H1 (cell line): ENCODE measurements around the gene SF3B1. TPM values are rescaled to one million over a fixed set of nuclear protein-coding genes. Genes with fewer than 3 reads are reported as not detected.

Experiments used
- CTCF ChIA-PET: fragments of 300-600 bp; sonication (Branson Sonifier 250); formaldehyde crosslinking; loops from one replicate; lab custom pipeline; 2021; ENCODE audit not compliant: partially characterized antibody; lab: Charles Lee
- POLR2A ChIA-PET: fragments of 300-600 bp; sonication (Branson Sonifier 250); formaldehyde crosslinking; loops from one replicate; lab custom pipeline; 2021; ENCODE audit warnings: inconsistent platforms; ENCODE audit not compliant: partially characterized antibody; lab: Charles Lee
- DNase-seq, 2 experiments: peaks; one replicate each; pipeline versions ENCODE4 v3.0.0 to v3.0.0-alpha.2; 2010 to 2022; ENCODE audit warnings: low spot score in 2 of 2, low read depth in 1 of 2, mixed read lengths in 1 of 2
- FAIRE-seq: peaks from 2 replicates; lab custom pipeline; 2011; peaks lifted over from hg19 to GRCh38; lab: Jason Lieb, UNC
- H2AFZ ChIP-seq: 2 replicates; pipeline ENCODE4 v1.8.1; 2012; ENCODE audit warnings: low read length, inconsistent platforms
- H2AK5ac ChIP-seq: 2 replicates; pipeline ENCODE4 v1.6.1; 2013; ENCODE audit warnings: low read depth, low read length
- H2BK120ac ChIP-seq: replicated peaks from 2 replicates; pipeline ENCODE3; 2013; ENCODE audit warnings: low read depth, low read length, inconsistent platforms
- H2BK12ac ChIP-seq: 2 replicates; pipeline ENCODE4 v1.6.1; 2013; ENCODE audit warnings: low read depth, low read length
- H2BK15ac ChIP-seq: 2 replicates; pipeline ENCODE4 v1.6.1; 2013; ENCODE audit warnings: low read length
- H2BK20ac ChIP-seq: 2 replicates; pipeline ENCODE4 v1.6.1; 2013; ENCODE audit warnings: low read length
- H2BK5ac ChIP-seq: 2 replicates; pipeline ENCODE4 v1.6.1; 2013; ENCODE audit warnings: low read depth, low read length
- H3K14ac ChIP-seq: 2 replicates; pipeline ENCODE4 v1.6.1; 2013; ENCODE audit warnings: inconsistent platforms; ENCODE audit not compliant: insufficient read length
- H3K18ac ChIP-seq: 2 replicates; pipeline ENCODE4 v1.6.1; 2013; ENCODE audit warnings: low read length; ENCODE audit errors: extremely low read depth
- H3K23ac ChIP-seq: 2 replicates; pipeline ENCODE4 v1.6.1; 2013; ENCODE audit warnings: inconsistent platforms; ENCODE audit not compliant: insufficient read length
- H3K23me2 ChIP-seq: 2 replicates; pipeline ENCODE4 v1.6.1; 2013; ENCODE audit warnings: low read depth, low read length
- H3K27ac ChIP-seq: 2 replicates; pipeline ENCODE4 v1.6.1; 2011; ENCODE audit warnings: low read depth, low read length, inconsistent platforms
- H3K27me3 ChIP-seq, 4 experiments: replicated peaks in 1 of 4; 1 replicate in 1 of 4; 2 replicates in 3 of 4; pipeline versions ENCODE4 v1.6.1 to v1.8.1; 2011 to 2013; ENCODE audit warnings: low read length in 3 of 4, mild to moderate bottlenecking in 3 of 4, inconsistent platforms in 2 of 4, mixed read lengths in 2 of 4, moderate library complexity in 1 of 4; ENCODE audit not compliant: control insufficient read depth in 3 of 4, insufficient read depth in 3 of 4; ENCODE audit errors: extremely low read depth in 1 of 4
- H3K36me3 ChIP-seq, 4 experiments: 2 replicates each; pipeline versions ENCODE4 v1.6.1 to v1.8.1; 2011 to 2013; ENCODE audit warnings: mild to moderate bottlenecking in 4 of 4, low read length in 3 of 4, moderate library complexity in 2 of 4, control low read depth in 1 of 4, inconsistent platforms in 1 of 4; ENCODE audit not compliant: insufficient read depth in 4 of 4, control insufficient read depth in 2 of 4
- H3K4ac ChIP-seq: replicated peaks from 2 replicates; pipeline ENCODE3; 2013; ENCODE audit warnings: low read length, low read depth, mixed read lengths, inconsistent platforms; ENCODE audit not compliant: insufficient read length
- H3K4me1 ChIP-seq, 4 experiments: replicated peaks in 1 of 4; 1 replicate in 1 of 4; 2 replicates in 3 of 4; pipeline versions ENCODE4 v1.6.1 to v1.8.1; 2011 to 2013; ENCODE audit warnings: low read length in 3 of 4, inconsistent platforms in 2 of 4, mixed read lengths in 1 of 4; ENCODE audit not compliant: insufficient read depth in 4 of 4, control insufficient read depth in 3 of 4
- H3K4me2 ChIP-seq, 2 experiments: 2 replicates each; pipeline versions ENCODE4 v1.6.1 to v1.8.1; 2011 to 2013; ENCODE audit warnings: low read depth in 2 of 2, low read length in 2 of 2, control low read depth in 1 of 2, inconsistent platforms in 1 of 2, mild to moderate bottlenecking in 1 of 2; ENCODE audit not compliant: insufficient read depth in 1 of 2
- H3K4me3 ChIP-seq, 4 experiments: fragments of 200-600, 300-600 bp in 1 of 4; sonication (generic), shearing (Covaris generic), sonication (Bioruptor Twin) in 1 of 4; 2 replicates each; pipeline versions ENCODE4 v1.5.1 to v1.8.1; 2011 to 2016; ENCODE audit warnings: low read length in 4 of 4, low read depth in 3 of 4, control low read depth in 2 of 4, inconsistent platforms in 2 of 4, mild to moderate bottlenecking in 2 of 4, mixed read lengths in 1 of 4, moderate library complexity in 1 of 4; ENCODE audit not compliant: insufficient read depth in 2 of 4; ENCODE audit errors: extremely low read depth in 1 of 4
- H3K56ac ChIP-seq: replicated peaks from 2 replicates; pipeline ENCODE3; 2013; ENCODE audit warnings: low read depth, mild to moderate bottlenecking, mixed read lengths, low read length, inconsistent platforms; ENCODE audit not compliant: insufficient read length
- H3K79me1 ChIP-seq: 2 replicates; pipeline ENCODE4 v1.6.1; 2013; ENCODE audit warnings: low read depth, low read length, control low read depth
- H3K79me2 ChIP-seq, 2 experiments: 2 replicates each; pipeline versions ENCODE4 v1.6.1 to v1.8.1; 2012 to 2013; ENCODE audit warnings: low read length in 2 of 2, mild to moderate bottlenecking in 2 of 2, inconsistent platforms in 1 of 2; ENCODE audit not compliant: insufficient read depth in 2 of 2, control insufficient read depth in 1 of 2
- H3K9ac ChIP-seq, 4 experiments: replicated peaks in 1 of 4; 1 replicate in 1 of 4; 2 replicates in 3 of 4; pipeline versions ENCODE4 v1.6.1 to v1.8.1; 2011 to 2013; ENCODE audit warnings: low read depth in 3 of 4, low read length in 3 of 4, control low read depth in 2 of 4, mild to moderate bottlenecking in 2 of 4, moderate library complexity in 2 of 4, inconsistent platforms in 1 of 4; ENCODE audit errors: extremely low read depth in 1 of 4
- H3K9me3 ChIP-seq, 2 experiments: 2 replicates each; pipeline versions ENCODE4 v1.6.1 to v1.8.1; 2012 to 2013; ENCODE audit warnings: mild to moderate bottlenecking in 2 of 2, moderate library complexity in 2 of 2, control low read depth in 1 of 2, inconsistent platforms in 1 of 2, low read depth in 1 of 2, low read length in 1 of 2, mixed read lengths in 1 of 2; ENCODE audit not compliant: insufficient read depth in 2 of 2
- H4K20me1 ChIP-seq, 2 experiments: replicated peaks in 1 of 2; 2 replicates each; pipeline versions ENCODE3 to v1.8.1; 2011 to 2013; ENCODE audit warnings: inconsistent platforms in 2 of 2, low read length in 2 of 2, mild to moderate bottlenecking in 1 of 2; ENCODE audit not compliant: insufficient read depth in 2 of 2, control insufficient read depth in 1 of 2
- H4K5ac ChIP-seq: 2 replicates; pipeline ENCODE4 v1.6.1; 2013; ENCODE audit warnings: low read length, low read depth, mixed read lengths, inconsistent platforms; ENCODE audit not compliant: insufficient read length
- H4K8ac ChIP-seq: 2 replicates; pipeline ENCODE4 v1.8.0; 2013; ENCODE audit warnings: mild to moderate bottlenecking, moderate library complexity, low read length, inconsistent platforms; ENCODE audit not compliant: insufficient read depth; ENCODE audit errors: extremely low read depth
- H4K91ac ChIP-seq: replicated peaks from 2 replicates; pipeline ENCODE3; 2013; ENCODE audit warnings: low read length, mixed read lengths, inconsistent platforms; ENCODE audit not compliant: insufficient read length
- CBX5 ChIP-seq: fragments of 300-800, 300-1000 bp; sonication (generic); IDR thresholded peaks from 2 replicates; pipeline ENCODE4 v1.7.1; 2016; ENCODE audit warnings: antibody characterized with exemption, low read length, low read depth
- GABPA ChIP-seq: IDR thresholded peaks from 2 replicates; pipeline ENCODE4 v1.6.1; 2011; ENCODE audit warnings: mild to moderate bottlenecking, low read length, moderate library complexity, borderline replicate concordance; ENCODE audit not compliant: insufficient read depth
- KDM1A ChIP-seq: fragments of 200-600, 300-600 bp; sonication (generic); IDR thresholded peaks from 2 replicates; pipeline ENCODE4 v1.7.1; 2016; ENCODE audit warnings: mild to moderate bottlenecking, low read length, borderline replicate concordance
- MAFK ChIP-seq: IDR thresholded peaks from 2 replicates; pipeline ENCODE4 v1.6.1; 2012; ENCODE audit warnings: low read depth, mild to moderate bottlenecking, improper control_type of control experiment, low read length
- NRF1 ChIP-seq: IDR thresholded peaks from 2 replicates; pipeline ENCODE4 v1.6.1; 2011; ENCODE audit warnings: mild to moderate bottlenecking, low read depth, low read length, improper control_type of control experiment
- SIX5 ChIP-seq: IDR thresholded peaks from 2 replicates; pipeline ENCODE4 v1.6.1; 2011; ENCODE audit warnings: mild to moderate bottlenecking, low read depth, low read length
- SP1 ChIP-seq: IDR thresholded peaks from 2 replicates; pipeline ENCODE4 v1.6.1; 2011; ENCODE audit warnings: low read depth, low read length
- TAF1 ChIP-seq: IDR thresholded peaks from 2 replicates; pipeline ENCODE4 v1.6.1; 2011; ENCODE audit warnings: mild to moderate bottlenecking, low read depth, low read length
- TEAD4 ChIP-seq: IDR thresholded peaks from 2 replicates; pipeline ENCODE4 v1.6.1; 2012; ENCODE audit warnings: low read depth, low read length, inconsistent platforms, mixed read lengths
- YY1 ChIP-seq: IDR thresholded peaks from 2 replicates; pipeline ENCODE4 v1.6.1; 2011; ENCODE audit warnings: low read depth, mild to moderate bottlenecking, low read length
- WGBS, 2 experiments: shearing (Covaris generic) in 1 of 2; methylation state at CpG; one replicate each; pipeline versions ENCODE4 v1.1.6 to v1.1.7; 2013 to 2015; ENCODE audit warnings: low lambda C conversion rate in 2 of 2, mixed read lengths in 2 of 2, inconsistent platforms in 1 of 2, low coverage in 1 of 2, missing lambda C conversion rate in 1 of 2; ENCODE audit not compliant: insufficient replicate concordance in 2 of 2, insufficient coverage in 1 of 2, insufficient read length in 1 of 2; ENCODE audit errors: extremely low coverage in 1 of 2, missing lambda C conversion rate in 1 of 2; 5-methylcytosine and 5-hydroxymethylcytosine counted together
- polyA plus RNA-seq, 7 experiments: library from polyadenylated mRNA; depleted of rRNA in 3 of 7; stranded (reverse) in 5 of 7; unstranded in 2 of 7; fragments of >200 nt in 5 of 7; fragments of 200-250 nt in 2 of 7; gene quantifications; 1 replicate in 5 of 7; 2 replicates in 1 of 7; 4 replicates in 1 of 7; pipeline versions ENCODE4 v1.2.1 to v1.2.3, GENCODE V29; 2011 to 2013; ENCODE audit warnings: missing spikeins in 2 of 7, mixed read lengths in 2 of 7
- total RNA-seq: library from RNA; stranded (reverse); fragmentation: NEBNext Ultra II Directional; extraction: Animal tissue kit (Norgen Biotek cat#: 25700); gene quantifications from 2 replicates; pipeline ENCODE4 v1.2.1, GENCODE V29; 2021
- TF ChIP-seq, protein P1 (sequence below): IDR thresholded peaks from 2 replicates; pipeline ENCODE4 v1.6.1; 2012; ENCODE audit warnings: inconsistent platforms

SF3B1 gene
- total and polyA plus RNA-seq, 2 of the 8 experiments (the other 6 are each of a cell fraction or from before 2014, with no cell fraction given), result 320 to 403 TPM

DNA sequence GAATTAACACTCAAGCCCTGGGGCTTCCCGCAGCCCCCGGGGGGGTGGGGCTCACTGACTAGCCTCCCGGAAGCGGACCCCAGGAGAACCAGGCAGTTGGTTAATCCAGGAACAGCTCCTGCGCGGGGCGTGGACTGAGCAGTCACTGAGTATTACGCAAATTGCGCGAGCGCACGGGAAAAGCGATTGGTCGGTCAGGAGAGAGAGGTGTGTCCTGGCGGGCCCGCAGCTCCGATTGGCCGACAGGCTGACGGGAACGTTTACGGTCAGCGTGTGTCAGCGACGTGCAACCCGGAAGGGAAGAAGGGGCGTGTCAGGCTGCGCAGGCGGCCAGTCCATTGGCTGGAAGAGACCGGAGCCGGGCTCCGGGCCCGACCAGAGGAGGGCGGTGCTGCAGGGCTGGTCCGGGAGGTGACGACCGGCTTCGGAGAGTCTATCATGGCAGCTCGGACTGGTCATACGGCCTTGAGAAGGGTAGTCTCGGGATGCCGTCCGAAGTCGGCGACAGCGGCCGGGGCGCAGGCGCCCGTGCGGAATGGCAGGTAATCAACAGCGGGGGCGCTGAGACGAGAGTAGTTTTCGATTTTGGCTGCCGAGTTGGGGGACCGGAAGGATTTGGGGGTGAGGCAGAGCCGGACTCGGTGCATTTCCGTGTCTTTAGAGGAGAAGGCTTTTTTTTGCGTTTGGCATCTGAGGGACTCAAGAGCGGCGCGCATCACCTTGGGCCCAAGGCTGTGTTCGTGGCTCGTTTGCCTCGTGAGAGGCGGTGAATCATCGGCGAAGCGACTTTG, 18.5 kb upstream of the SF3B1 start, which contains the start of gene COQ10B:
Gene COQ10B, plus strand, starts transcription at position 430 of the 791 bp plus-strand sequence. Its CDS starts 9 bp downstream, at position 439.
- H3K4me1 ChIP-seq, result peaks cover 0 to 5% (median 0%) of the 10 kb centered on the region in 4 experiments; a peak in 2 of 7 replicates
- peaks cover 3% of the 10 kb centered on the region for H3K23me2 ChIP-seq
- peaks cover 0 to 4% of the 10 kb centered on the region in 2 experiments for H4K20me1 ChIP-seq
- H2BK5ac ChIP-seq, result peak within 1 kb of the TSS; percentile 86; the same call in 1 of the 2 replicates
- FAIRE-seq (peak; percentile 45), DNase-seq (peak; percentile 96 to 99)
- H3K23ac ChIP-seq, result no peak within 1 kb of the TSS
- H2BK15ac ChIP-seq, result no peak within 1 kb of the TSS
- no peaks in the 10 kb centered on the region for H3K27me3 ChIP-seq
- no peak within 1 kb of the TSS for H2BK20ac ChIP-seq
- no peak within 1 kb of the TSS for H3K14ac ChIP-seq
- H3K4ac ChIP-seq, result no peak within 1 kb of the TSS
- peak within 1 kb of the TSS; percentile 92 for H2AFZ ChIP-seq
- H2AK5ac ChIP-seq, result no peak within 1 kb of the TSS
- H3K4me3 ChIP-seq, result peak within 1 kb of the TSS; percentile 87 to 97 (median 93)
- CTCF ChIA-PET, result interaction anchor here (0.6 to 1.6 kb wide), 5 partner anchors 9 to 248 kb away, joined by 3 to 4 read pairs (median 3); partner anchors contain the start of gene SF3B1
- peak within 1 kb of the TSS; percentile 36 for H4K91ac ChIP-seq
- H2BK120ac ChIP-seq, result no peak within 1 kb of the TSS
- peak within 1 kb of the TSS; percentile 60 for H3K56ac ChIP-seq
- H2BK12ac ChIP-seq, result peak within 1 kb of the TSS; percentile 78; the same call in 1 of the 2 replicates
- H3K9ac ChIP-seq, result peak within 1 kb of the TSS in 3 of 4 experiments; percentile 89 to 92 (median 90); a peak in 6 of 7 replicates
- WGBS, 2 experiments, result 1% methylated on average over 70 of the region's 70 CpGs; no CpG with 5 or more reads in 1 of the 2 experiments
- peaks cover 16 to 36% of the 10 kb centered on the region in 2 experiments for H3K79me2 ChIP-seq
- H4K5ac ChIP-seq, result peak within 1 kb of the TSS; percentile 61
- H3K36me3 ChIP-seq, result no peaks in the 10 kb centered on the region
- peaks cover 4% of the 10 kb centered on the region for H3K79me1 ChIP-seq
- peak within 1 kb of the TSS; percentile 73 to 86 for H3K4me2 ChIP-seq
- H4K8ac ChIP-seq, result peak within 1 kb of the TSS; percentile 91
- peaks cover 0 to 3% of the 10 kb centered on the region in 2 experiments; a peak in 1 of 4 replicates for H3K9me3 ChIP-seq
- POLR2A ChIA-PET, result interaction anchor here (0.8 to 4.8 kb wide), 11 partner anchors 13 to 82 kb away, joined by 3 to 40 read pairs (median 4); partner anchors contain the start of genes HSPD1, HSPE1 and SF3B1
- H3K27ac ChIP-seq, result peak within 1 kb of the TSS; percentile 87
- peak within 1 kb of the TSS; percentile 64 for H3K18ac ChIP-seq
- TF ChIP-seq KDM1A (no peak), YY1 (peak; percentile 77; the same call in 1 of the 2 replicates), MAFK (no peak), CBX5 (no peak), NRF1 (peak; percentile 50), TEAD4 (no peak), SP1 (peak; percentile 70), SIX5 (no peak), GABPA (no peak), TAF1 (no peak; the same call in 1 of the 2 replicates)
- TF ChIP-seq, protein P1, sequence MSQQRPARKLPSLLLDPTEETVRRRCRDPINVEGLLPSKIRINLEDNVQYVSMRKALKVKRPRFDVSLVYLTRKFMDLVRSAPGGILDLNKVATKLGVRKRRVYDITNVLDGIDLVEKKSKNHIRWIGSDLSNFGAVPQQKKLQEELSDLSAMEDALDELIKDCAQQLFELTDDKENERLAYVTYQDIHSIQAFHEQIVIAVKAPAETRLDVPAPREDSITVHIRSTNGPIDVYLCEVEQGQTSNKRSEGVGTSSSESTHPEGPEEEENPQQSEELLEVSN, result no peak
